GM21515 (cell line): ENCODE measurements around the gene C9orf85.
"Not testable (repeated sequence)": the region's sequence is repeated elsewhere in the genome, so short reads cannot be mapped to it uniquely, and the experiment has no call there.

Experiments used
- ATAC-seq: cut with Tn5 transposase; IDR thresholded peaks from one replicate; pipeline ENCODE4 v1.9.1; 2021; ENCODE audit not compliant: unreplicated experiment

C9orf85 gene

DNA sequence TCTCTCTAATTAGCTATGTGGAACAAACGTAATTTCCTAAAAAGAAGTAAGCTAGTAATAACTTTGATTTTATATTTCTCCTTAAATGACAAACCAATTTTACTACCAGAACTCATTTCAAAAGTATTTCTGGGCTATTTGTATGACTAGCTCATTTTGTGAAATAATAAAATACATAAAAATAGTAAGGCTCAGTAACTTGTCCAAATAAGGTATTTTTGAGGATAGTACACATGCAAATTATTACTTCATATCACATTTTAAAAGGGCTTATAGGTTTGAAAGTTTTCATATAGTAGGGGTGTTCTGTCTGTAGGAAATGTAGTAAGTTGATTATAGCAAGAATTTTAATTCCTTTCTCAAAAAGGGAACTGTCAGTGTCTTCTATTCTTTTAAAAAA, 26.5 kb downstream of the C9orf85 start:
- ATAC-seq, result no peak

DNA sequence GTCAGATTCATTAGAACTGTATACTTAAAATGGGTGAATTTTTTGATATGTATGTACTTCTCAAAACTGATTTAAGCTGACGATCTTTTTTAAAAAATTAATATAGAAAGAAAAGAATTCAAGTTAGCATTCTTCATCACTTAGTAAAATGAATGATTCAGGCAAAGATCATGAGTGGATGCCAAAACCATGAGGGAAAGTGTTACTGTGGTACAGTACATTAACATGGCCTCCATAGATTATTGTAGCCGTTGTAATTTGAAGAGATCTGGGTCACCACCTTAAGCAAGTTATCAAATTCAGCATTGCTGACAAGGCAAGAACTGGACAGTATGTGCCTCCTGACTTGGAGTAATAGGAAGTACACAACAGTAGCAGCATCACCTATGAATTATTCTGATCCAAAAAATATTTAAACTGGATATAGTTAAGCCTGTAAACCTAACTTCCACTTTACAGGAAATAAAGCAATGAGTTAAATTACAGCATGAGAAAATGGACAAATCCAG, 29.7 kb downstream of the C9orf85 start:
- no peak for ATAC-seq

DNA sequence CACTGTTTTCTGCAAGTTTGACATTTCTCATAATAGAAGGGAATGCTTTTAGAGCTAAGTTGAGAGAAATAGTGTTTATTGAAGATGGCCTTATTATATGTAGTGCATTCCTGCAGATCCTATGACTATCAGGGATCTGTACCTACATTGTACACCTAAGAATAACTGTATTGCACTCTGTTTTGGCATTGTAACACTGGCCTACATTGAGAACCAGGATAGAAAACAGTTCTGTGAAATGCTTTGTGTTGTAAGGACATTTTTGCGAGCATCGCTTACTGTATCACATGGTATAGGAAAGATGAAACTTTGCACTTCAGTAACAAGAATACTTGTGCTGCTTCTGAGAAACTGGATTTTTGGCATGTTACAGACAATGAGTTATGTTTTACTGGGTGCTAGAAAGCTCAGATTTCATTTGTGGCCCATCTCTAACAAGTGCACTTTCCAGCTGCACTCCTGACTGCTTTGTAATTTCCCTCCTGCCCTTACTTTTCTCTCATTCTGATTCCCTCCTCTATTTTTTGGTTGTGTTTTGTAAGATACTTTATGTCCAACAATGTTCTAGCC, 30.6 kb downstream of the C9orf85 start:
- ATAC-seq, result no peak

DNA sequence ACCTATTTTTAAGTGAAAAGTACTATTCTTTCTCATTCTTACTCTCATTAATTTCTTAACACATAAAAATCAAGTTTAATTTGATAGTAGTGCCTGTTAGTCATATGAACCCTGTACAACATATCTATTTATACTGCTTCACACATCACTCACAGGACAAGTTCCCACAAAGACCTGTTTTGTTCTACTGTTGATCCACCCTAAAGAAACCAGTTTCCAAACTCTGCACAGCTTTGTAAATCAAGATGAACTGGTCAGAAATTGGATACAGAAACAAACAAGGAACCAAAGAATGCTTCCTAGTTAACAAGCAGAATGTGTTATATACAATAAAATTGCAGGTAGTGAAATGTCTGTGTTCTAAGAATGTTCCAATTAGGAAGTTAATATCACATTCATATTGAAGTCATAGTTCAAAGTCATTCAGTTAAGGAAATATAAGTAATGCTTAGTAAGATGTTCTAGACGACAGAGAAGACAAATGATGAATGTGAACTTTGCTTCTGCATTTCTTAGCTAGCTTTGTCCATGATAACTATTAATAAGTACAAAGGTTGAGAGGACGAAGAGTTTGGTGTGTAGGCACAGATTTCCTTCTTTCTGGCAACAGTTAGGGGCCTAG, 33.4 kb downstream of the C9orf85 start:
- no peak for ATAC-seq

DNA sequence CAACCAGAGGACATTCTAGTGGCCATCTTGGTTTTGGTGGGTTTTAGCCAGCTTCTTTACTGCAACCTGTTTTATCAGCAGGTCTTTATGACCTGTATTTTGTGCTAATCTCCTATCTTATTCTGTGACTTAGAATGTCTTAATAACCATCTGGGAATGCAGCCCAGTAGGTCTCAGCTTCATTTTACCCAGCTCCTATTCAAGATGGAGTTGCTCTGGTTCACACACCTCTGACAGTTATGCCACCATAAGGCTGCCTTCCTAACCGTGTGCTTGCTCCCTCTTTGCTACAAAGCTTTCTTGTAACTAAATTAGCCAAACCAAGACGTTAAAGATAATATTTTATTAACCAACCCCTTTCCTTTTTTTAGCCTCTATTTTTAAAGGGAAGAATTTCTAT, 43.2 kb downstream of the C9orf85 start:
- not testable (repeated sequence) for ATAC-seq

DNA sequence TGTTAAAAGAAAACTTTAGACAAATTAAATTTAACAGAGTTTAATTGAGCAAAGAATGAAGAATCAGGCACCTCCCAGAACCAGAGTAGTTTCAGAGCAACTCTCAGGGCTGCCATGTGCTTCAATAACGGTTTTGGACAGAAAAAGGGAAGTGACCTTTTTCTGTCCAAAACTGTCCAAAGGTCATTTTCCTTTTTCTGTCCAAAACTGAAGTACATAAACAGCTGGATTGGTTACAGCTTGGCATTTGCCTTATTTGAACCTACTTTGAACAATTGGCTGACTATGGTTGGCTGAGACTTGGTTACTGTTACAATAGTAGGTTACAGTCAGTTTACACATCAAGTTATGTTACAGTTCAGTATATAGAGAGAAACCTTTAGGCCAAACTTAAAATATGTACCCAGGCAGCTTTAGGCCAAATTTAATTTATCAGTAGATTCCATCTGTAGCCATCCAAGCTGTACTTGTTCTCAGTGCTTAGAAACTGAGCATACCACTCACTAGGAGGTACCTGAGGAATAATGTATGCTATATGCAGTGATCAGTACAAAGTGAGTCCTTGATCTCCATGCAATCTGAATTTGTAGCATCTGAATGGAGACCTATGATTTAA, 44.0 kb downstream of the C9orf85 start:
- no peak for ATAC-seq

DNA sequence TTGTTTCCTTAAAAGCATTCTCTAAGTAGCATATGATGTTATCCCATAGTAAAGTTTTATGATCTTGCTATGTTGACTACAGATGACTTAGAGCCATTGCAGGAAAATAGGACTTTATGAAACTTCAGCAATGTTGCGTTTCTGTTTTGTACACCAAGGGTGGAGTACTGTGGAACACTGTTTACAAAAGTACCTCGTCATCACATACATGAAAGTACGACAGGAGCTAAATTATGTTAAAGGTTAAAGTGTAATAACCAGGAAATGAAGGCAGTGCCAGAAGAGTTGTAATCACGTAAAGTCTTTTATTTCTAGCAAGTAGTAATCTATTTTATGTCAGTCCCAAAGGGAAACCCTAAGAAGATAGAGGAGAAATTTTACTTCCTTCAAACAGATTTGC, 50.9 kb downstream of the C9orf85 start:
- ATAC-seq, result no peak

DNA sequence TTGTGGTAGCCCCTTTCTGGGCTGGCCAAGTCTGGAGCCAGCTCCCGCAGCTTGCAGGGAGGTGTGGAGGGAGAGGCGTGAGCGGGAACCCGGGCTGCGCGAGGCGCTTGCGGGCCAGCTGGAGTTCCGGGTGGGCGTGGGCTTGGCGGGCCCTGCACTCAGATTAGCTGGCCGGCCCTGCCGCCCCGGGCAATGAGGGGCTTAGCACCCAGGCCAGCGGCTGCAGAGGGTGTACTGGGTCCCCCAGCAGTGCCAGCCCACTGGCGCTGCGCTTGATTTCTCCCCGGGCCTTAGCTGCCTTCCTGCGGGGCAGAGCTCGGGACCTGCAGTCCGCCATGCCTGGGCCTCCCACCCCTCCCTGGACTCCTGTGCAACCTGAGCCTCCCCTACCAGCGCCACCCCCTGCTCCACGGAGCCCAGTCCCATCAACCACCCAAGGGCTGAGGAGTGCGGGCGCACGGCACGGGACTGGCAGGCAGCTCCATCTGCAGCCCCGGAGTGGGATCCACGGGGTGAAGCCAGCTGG, 52.1 kb downstream of the C9orf85 start:
- not testable (repeated sequence) for ATAC-seq

DNA sequence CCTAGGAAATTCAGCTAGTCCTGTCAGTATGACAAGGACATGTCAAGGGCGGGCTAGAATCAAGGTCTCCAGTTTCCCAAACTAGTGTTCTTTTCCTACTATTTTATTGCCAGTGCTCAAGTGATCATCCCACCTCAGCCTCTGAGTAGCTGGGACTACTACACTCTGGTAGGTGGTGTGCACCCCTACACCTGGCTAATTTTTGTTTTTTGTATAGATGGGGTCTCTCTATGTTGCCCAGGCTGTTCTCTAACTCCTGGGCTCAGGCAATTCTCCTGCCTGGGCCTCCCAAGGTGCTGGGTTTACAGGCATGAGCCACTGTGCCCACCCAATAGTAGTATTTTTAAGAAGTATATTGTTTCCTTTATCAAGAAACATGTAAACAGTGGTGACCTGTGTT, 54.0 kb downstream of the C9orf85 start:
- ATAC-seq, result no peak

DNA sequence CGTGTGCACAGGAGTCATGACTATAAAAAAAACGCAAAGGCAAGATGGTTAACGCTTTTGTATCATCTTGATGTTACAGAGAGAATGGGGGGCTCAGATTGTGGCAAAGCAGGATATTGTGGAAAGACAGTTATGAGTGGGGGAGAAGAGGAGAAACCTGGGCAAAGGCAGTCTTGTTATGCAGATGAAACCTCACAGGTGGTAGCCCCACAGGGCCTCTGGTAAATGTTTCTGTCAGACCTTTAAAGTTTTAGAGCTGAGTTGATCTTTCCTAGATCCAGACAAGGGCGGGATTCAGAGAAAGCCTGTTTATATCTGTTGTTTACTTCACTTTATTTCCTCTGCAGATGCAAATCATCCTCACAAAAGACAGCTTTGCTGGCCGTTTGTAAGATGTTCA, 55.2 kb downstream of the C9orf85 start:
- ATAC-seq, result no peak

DNA sequence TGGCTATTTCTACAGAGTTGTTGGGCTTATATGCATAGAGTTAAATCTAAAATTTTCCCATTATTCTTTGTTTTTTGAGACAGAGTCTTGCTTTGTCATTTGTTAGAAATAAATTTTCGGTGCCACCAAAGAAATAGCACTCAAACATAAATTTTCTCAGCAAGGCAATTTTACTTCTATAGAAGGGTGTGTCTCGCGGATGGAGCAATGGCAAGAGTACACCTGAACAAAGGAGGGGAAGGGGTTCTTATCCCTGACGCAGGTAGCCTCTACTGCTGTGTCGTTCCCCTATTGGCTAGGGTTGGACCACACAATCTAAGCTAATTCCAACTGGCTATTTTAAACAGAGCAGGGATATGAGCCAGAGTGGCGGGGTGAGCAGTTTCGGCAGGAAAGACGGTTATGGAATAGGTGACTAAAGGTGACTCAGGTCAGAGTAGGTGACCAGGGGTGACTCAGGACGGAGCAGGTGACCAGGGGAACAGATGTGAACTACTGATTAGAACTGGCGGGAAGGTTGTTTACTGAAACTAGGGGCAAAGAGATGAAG, 57.2 kb downstream of the C9orf85 start:
- ATAC-seq, result no peak

DNA sequence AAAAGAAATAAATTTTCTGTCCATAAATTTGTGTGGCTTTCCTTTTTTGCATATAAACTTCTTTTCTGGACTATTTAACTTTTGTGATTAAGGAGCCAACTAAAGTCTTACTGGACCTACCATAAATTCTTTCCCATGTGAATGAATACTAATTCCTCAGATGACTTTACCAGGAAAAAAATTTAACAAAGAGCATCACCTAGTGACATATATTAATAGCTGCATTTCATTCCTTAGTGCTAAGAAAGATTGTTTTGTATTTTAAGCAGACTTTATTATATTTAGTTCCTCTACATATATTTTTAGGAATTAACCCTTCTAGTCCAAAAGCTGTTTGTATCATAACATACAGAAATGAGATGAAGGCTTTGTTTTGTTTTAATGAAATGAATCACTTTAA, 64.4 kb downstream of the C9orf85 start:
- no peak for ATAC-seq

DNA sequence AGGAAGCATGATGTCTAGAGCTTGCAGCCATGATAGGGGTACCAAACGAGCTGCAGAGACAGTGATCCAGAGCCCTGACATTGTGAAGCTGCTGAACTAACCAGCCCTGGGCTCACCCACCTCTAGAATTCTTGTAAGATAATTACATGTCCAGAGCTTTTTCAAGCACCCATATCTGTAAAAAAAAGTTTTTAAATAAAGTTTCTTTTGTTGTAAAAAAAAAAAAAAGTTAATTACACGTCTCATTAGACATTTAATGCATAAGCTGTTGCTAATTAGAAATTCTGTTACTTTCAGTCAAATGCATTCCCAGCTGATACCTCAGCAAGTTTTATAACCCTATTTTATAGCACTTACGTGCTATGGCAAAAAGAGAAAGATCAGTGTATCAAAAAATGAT, 65.6 kb downstream of the C9orf85 start:
- ATAC-seq, result no peak

DNA sequence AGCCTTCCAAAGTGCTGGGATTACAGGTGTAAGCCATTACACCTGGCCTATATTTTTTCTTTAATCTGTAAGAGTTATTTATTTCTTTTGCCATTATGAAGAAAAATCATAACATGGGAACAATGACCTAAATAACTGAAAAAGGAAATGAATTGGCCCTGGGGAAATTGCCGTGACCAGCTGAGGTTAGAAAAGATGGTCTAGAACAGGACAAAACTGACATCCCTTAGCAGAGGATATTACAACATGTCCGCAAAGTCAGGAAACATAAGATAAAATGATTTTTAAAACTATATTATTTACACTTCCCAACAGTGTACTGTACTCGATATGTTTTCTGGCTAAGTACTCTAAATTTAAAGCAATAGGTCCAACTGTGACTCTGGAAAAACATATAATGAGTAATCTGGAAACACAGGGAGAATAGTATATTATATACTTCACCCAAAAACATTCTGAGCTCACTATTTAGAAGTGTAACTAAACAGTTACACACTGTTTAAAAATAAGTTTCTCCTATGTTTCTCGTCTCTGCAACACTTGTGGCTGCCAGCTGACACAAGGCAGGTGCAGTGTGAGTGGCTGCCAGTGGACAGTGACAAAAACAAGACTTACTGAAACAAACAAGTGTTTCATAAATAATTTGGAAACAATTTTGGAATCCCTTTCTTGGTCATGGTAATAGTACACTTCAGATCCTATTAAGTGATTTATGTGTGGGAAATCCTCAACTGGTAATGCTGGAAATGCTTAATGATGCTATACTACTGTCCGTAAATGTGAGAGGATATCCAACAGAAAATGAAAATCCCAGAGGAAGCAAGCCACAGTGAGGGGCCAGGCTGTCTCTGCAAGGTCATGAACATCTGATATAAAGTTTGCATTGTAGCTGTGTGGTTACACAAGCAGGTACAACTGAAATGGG, 69.1 kb downstream of the C9orf85 start:
- ATAC-seq, result no peak

DNA sequence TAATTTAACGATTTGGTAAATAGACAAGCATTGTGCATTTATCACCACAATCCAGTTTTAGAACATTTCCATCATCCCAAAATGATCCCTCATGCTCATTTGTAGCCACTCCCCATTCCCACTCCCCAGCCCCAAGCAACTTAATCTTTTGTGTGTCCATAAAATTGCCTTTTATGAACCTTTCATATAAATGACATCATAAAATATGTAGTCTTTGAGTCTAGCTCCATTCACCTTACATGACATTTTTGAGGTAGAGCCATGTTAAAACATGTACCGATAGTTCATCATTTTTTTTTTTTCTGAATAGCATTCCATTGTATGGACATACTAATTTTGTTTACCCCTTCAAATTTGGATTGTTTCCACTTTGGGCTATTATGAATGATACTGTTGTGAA, 70.5 kb downstream of the C9orf85 start:
- no peak for ATAC-seq

DNA sequence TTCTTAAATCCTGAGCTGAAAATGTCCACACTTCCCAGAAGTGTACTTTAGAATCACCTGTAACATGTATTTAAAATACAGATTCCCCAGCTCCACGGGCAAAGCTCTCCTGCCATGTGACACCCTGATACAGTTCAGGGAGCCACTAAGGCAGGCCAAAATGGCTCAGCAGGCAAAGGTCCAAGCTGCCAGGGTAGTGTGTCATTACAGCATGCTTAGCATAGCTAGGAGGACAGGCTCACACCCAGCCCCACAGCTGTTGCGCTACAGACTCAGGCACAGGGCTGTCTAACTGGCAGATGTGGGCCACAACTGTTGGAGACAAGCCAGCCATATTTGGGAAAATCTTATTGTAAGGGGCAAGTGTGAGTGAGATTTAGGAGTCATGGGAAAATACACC, 73.0 kb downstream of the C9orf85 start:
- no peak for ATAC-seq

DNA sequence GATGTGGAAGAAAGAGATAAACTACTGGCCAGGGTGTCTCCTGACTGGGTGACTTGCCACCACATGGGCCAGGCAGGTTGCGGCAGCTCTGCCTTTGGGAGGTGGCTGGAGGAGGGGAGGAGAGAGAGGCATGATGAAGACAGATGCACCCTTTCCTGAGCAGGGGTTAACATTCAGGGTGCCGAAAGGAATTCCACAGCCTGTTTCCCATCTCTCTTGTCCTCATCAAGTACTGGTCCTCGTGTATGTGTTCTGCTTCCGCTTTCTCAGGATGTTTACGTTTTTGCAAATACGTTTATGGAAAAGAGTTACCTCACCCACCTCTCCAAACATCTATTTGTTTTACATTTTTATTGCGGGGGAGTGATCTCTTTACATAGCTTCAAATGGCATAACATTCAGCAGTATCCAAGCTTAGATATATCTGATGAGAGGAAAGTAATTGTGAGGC, 73.4 kb downstream of the C9orf85 start:
- no peak for ATAC-seq

DNA sequence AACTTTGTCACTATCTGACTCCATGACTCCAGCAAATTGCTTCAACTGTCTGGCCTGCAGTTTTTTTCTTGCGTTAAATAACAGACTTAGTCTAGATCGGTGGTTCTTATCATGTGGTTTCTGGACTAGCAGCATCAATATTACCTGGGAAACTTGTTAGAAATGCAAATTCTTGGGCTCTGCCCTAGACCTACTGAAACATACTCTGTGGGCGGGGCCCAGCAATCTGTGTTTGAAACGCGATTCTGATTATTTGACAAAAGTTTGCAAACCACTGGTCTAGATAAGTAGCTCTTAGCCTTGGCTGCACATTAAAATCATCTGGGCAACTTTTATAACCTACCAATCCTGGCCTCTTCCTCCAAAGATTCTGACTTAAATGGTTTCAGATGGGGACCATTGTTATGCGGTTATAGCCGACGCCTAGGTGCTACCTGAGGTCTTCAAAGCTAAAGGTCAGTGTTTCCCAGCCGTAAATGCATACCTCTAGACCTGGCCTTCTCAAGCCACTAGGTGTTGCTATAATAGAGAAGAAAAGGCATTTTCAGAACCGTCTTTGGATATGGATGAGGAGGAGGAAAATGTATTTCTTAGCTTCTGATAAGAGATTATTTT, 74.0 kb downstream of the C9orf85 start:
- ATAC-seq, result no peak

DNA sequence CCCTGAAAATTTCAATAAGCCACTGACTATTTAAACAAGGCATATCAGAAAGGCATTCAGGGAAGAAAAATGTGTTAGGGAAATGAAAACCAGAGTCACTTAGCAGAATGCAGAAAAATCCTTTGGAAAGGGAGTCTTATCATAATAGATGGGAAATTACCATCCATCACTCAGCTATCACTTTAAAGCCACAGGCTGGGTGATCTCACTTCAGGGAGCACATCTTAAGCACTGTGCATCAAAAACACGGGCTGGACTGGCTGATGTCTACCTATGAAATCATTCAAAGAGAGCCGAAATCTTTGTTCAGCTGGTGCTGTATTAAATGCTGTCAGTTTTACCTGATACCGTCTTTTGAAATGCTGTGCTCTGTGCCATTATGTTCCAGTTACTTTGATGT, 75.5 kb downstream of the C9orf85 start:
- no peak for ATAC-seq
